Measurements from ENCODE around the gene COL7A1. TPM values are rescaled to one million over a fixed set of nuclear protein-coding genes. Genes with fewer than 3 reads are reported as not detected.

COL7A1 gene
- total RNA-seq, 1 experiment from 2014 or later = 22.9 TPM

GRCh38 chr3:48572517-48572916 lies 22.6 kb downstream of the COL7A1 start:
- Histone ChIP-seq H2BK120ac (ENCODE audit: low read depth, low read length, poor library complexity, severe bottlenecking) (no peak overlapping the region), H3K79me1 (ENCODE audit: insufficient read depth, low read depth, low read length, poor library complexity, severe bottlenecking) (no peaks in the 10 kb centered on the region), H2AK5ac (ENCODE audit: insufficient read length, low read length) (no peak overlapping the region), H3K9ac (ENCODE audit: extremely low read depth, insufficient read length, low read length) (no peak overlapping the region), H2BK15ac (ENCODE audit: low read depth, low read length) (no peak overlapping the region), H3K9me3 (ENCODE audit: control insufficient read depth, low read depth, low read length) (no peaks in the 10 kb centered on the region), H3K79me2 (ENCODE audit: insufficient read depth, low read length) (no peaks in the 10 kb centered on the region), H3K27me3 (ENCODE audit: insufficient read depth, low read length) (no peaks in the 10 kb centered on the region), H4K91ac (ENCODE audit: insufficient read length, low read depth, low read length) (no peak overlapping the region), H3K56ac (ENCODE audit: insufficient read length, low read depth, low read length) (no peak overlapping the region), H4K8ac (replicated peaks; ENCODE audit: insufficient read length, low read depth, low read length) (no peak overlapping the region), H3T11ph (ENCODE audit: low read length) (no peak overlapping the region), H3K4me2 (ENCODE audit: insufficient read depth, insufficient read length, low read length) (no peak overlapping the region), H2BK20ac (ENCODE audit: low read depth, low read length, poor library complexity, severe bottlenecking) (no peak overlapping the region), H3K23me2 (ENCODE audit: insufficient read length, low read depth, low read length, poor library complexity, severe bottlenecking) (no peaks in the 10 kb centered on the region), H3K23ac (ENCODE audit: insufficient read length, low read depth, low read length) (no peak overlapping the region), H3K4ac (ENCODE audit: low read depth, low read length) (no peak overlapping the region), H4K5ac (ENCODE audit: insufficient read length, low read depth, low read length) (no peak overlapping the region), H2AFZ (ENCODE audit: low read length) (no peak overlapping the region), H3K4me1 (ENCODE audit: insufficient read depth, low read length) (no peaks in the 10 kb centered on the region), H3K27ac (ENCODE audit: insufficient read length, low read depth, low read length) (no peak overlapping the region), H3K18ac (ENCODE audit: insufficient read length, low read depth, low read length) (no peak overlapping the region), H2BK12ac (ENCODE audit: insufficient read length, low read depth, low read length) (no peak overlapping the region), H2BK5ac (ENCODE audit: insufficient read length, low read length) (no peak overlapping the region), H4K20me1 (ENCODE audit: control insufficient read depth, insufficient read depth, insufficient read length) (no peaks in the 10 kb centered on the region), H3K14ac (ENCODE audit: insufficient read depth, low read length) (no peak overlapping the region)
- no peak for DNase-seq
- Mint-ChIP-seq H3K9me3 (no peaks in the 10 kb centered on the region), H3K4me3 (no peak overlapping the region), H3K27ac (no peak overlapping the region), H3K27me3 (ENCODE audit: low read depth) (no peaks in the 10 kb centered on the region), H3K36me3 (ENCODE audit: insufficient read depth in 1 of 3, low read depth in 3 of 3) (peaks cover 0 to 24% (median 0%) of the 10 kb centered on the region in 3 experiments; a peak in 5 of 7 replicates), H3K4me1 (no peaks in the 10 kb centered on the region)
- no peak for TF ChIP-seq CTCF (conservative IDR thresholded peaks at IDR 0.05)
- WGBS (ENCODE audit: extremely low coverage, insufficient read length, low lambda C conversion rate) = no CpG with 5 or more reads among the region's 7 CpGs

Measured in H9 (cell line).